Ishikawa (cell line): ENCODE results near the gene SNN.

Experiments used
- CEBPB ChIP-seq: IDR thresholded peaks from 2 replicates; pipeline ENCODE4 v1.6.1; 2012
- CREB1 ChIP-seq: IDR thresholded peaks from 2 replicates; pipeline ENCODE4 v1.6.1; 2012; ENCODE audit warnings: low read depth
- EGR1 ChIP-seq: IDR thresholded peaks from 2 replicates; pipeline ENCODE4 v1.6.1; 2012
- EP300 ChIP-seq: IDR thresholded peaks from 2 replicates; pipeline ENCODE4 v1.6.1; 2012; ENCODE audit warnings: borderline replicate concordance
- FOXM1 ChIP-seq: IDR thresholded peaks from 2 replicates; pipeline ENCODE4 v1.6.1; 2012; ENCODE audit warnings: low read depth, borderline replicate concordance
- MAX ChIP-seq: IDR thresholded peaks from 2 replicates; pipeline ENCODE4 v1.6.1; 2012
- RAD21 ChIP-seq: IDR thresholded peaks from 2 replicates; pipeline ENCODE4 v1.6.1; 2012; ENCODE audit warnings: low read depth
- TAF1 ChIP-seq: IDR thresholded peaks from 2 replicates; pipeline ENCODE4 v1.6.1; 2012; ENCODE audit warnings: low read depth, mild to moderate bottlenecking
- TCF12 ChIP-seq: IDR thresholded peaks from 2 replicates; pipeline ENCODE4 v1.6.1; 2012; ENCODE audit warnings: low read depth
- TEAD4 ChIP-seq: IDR thresholded peaks from 2 replicates; pipeline ENCODE4 v1.6.1; 2012
- ZBTB7A ChIP-seq: IDR thresholded peaks from 2 replicates; pipeline ENCODE4 v1.6.1; 2012; ENCODE audit warnings: low read depth
- TF ChIP-seq, protein P1 (sequence below): IDR thresholded peaks from 2 replicates; pipeline ENCODE4 v1.6.1; 2012; ENCODE audit warnings: low read depth, mild to moderate bottlenecking

- TF ChIP-seq RAD21 (no peak), TCF12 (no peak), MAX (no peak), ZBTB7A (no peak), EGR1 (no peak), FOXM1 (no peak), EP300 (no peak), TEAD4 (no peak), CREB1 (no peak), TAF1 (no peak), CEBPB (no peak)
- TF ChIP-seq, protein P1, sequence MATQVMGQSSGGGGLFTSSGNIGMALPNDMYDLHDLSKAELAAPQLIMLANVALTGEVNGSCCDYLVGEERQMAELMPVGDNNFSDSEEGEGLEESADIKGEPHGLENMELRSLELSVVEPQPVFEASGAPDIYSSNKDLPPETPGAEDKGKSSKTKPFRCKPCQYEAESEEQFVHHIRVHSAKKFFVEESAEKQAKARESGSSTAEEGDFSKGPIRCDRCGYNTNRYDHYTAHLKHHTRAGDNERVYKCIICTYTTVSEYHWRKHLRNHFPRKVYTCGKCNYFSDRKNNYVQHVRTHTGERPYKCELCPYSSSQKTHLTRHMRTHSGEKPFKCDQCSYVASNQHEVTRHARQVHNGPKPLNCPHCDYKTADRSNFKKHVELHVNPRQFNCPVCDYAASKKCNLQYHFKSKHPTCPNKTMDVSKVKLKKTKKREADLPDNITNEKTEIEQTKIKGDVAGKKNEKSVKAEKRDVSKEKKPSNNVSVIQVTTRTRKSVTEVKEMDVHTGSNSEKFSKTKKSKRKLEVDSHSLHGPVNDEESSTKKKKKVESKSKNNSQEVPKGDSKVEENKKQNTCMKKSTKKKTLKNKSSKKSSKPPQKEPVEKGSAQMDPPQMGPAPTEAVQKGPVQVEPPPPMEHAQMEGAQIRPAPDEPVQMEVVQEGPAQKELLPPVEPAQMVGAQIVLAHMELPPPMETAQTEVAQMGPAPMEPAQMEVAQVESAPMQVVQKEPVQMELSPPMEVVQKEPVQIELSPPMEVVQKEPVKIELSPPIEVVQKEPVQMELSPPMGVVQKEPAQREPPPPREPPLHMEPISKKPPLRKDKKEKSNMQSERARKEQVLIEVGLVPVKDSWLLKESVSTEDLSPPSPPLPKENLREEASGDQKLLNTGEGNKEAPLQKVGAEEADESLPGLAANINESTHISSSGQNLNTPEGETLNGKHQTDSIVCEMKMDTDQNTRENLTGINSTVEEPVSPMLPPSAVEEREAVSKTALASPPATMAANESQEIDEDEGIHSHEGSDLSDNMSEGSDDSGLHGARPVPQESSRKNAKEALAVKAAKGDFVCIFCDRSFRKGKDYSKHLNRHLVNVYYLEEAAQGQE = no peak
These were observed 9.2 kb downstream of the SNN start for GRCh38 chr16:11677451-11677951.
